Astrocyte (in vitro differentiated cells and primary cell): ENCODE data around the gene AKAP12.

Experiments
- EZH2 ChIP-seq: IDR thresholded peaks from 2 replicates; pipeline ENCODE4 v1.6.1; 2012; ENCODE audit warnings: mild to moderate bottlenecking, low read length, inconsistent platforms; ENCODE audit not compliant: insufficient read depth
- TF ChIP-seq, protein P1 (sequence below): IDR thresholded peaks from 2 replicates; pipeline ENCODE4 v1.5.1; 2011; ENCODE audit warnings: low read depth, mild to moderate bottlenecking, inconsistent platforms, low read length, moderate library complexity; ENCODE audit not compliant: insufficient read depth

DNA sequence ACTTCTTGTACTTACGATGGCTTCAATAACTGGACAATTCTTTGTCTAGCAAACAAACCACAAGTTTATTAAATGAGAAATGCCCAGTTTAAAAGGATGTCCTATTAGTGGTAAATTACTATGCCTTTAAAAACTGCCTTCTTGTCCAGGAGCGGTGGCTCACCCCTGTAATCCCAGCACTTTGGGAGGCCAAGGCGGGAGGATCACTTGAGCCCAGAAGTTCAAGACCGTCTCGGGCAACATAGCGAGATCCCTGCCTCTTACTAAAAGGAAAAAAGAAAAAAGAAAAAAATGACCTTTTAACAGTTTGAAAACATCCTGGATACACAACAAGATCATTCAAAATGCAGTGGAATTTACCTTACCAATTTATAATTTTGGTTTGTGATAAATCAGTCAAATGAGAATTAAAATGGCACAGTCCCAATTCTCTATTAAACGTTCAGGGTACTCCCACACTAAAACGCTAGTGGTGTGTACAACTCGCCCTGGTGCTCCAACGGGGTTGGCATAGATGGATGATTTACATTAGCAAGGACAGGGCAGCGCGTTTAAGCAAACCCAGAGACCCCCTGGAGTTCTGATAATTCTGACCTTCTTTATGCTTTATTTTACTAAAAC is 149.3 kb downstream of the AKAP12 start:
- no peak for TF ChIP-seq EZH2
- TF ChIP-seq, protein P1, sequence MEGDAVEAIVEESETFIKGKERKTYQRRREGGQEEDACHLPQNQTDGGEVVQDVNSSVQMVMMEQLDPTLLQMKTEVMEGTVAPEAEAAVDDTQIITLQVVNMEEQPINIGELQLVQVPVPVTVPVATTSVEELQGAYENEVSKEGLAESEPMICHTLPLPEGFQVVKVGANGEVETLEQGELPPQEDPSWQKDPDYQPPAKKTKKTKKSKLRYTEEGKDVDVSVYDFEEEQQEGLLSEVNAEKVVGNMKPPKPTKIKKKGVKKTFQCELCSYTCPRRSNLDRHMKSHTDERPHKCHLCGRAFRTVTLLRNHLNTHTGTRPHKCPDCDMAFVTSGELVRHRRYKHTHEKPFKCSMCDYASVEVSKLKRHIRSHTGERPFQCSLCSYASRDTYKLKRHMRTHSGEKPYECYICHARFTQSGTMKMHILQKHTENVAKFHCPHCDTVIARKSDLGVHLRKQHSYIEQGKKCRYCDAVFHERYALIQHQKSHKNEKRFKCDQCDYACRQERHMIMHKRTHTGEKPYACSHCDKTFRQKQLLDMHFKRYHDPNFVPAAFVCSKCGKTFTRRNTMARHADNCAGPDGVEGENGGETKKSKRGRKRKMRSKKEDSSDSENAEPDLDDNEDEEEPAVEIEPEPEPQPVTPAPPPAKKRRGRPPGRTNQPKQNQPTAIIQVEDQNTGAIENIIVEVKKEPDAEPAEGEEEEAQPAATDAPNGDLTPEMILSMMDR = no peak
